WTC11 (cell line): Measurements from ENCODE around the gene PON3. TPM values are rescaled to one million over a fixed set of nuclear protein-coding genes. Genes with fewer than 3 reads are reported as not detected.
A peak's percentile ranks its signal among the peaks of the same experiment; 100 is the strongest.

ENCODE experiments used
- ATAC-seq: fragments of 200-7000 bp; cut with Tn5 transposase; 2 replicates; pipeline ENCODE4 v1.10.0; 2021; ENCODE audit warnings: mild to moderate bottlenecking, moderate library complexity
- CTCF ChIA-PET: fragments of 300-600 bp; sonication (Branson Sonifier 250); formaldehyde crosslinking; loops from one replicate; lab custom pipeline; 2021; ENCODE audit warnings: antibody characterized with exemption; lab: Charles Lee
- POLR2A ChIA-PET: fragments of 350-600 bp; sonication (Branson Sonifier 250); formaldehyde crosslinking; loops from one replicate; lab custom pipeline; 2021; ENCODE audit warnings: antibody characterized with exemption; lab: Charles Lee
- DNase-seq: peaks from one replicate; pipeline ENCODE4 v3.0.0; 2021; ENCODE audit warnings: low spot score
- H3K27ac Mint-ChIP-seq: 2 replicates; pipeline ENCODE4 v1.8.0; 2021; ENCODE audit warnings: mixed read lengths
- H3K27me3 Mint-ChIP-seq: 2 replicates; pipeline ENCODE4 v1.8.0; 2021; ENCODE audit warnings: low read depth, mild to moderate bottlenecking, moderate library complexity, mixed read lengths
- H3K36me3 Mint-ChIP-seq: 2 replicates; pipeline ENCODE4 v1.8.0; 2021; ENCODE audit warnings: mixed read lengths
- H3K4me1 Mint-ChIP-seq: 2 replicates; pipeline ENCODE4 v1.8.0; 2022; ENCODE audit warnings: mixed read lengths
- H3K4me3 Mint-ChIP-seq: 2 replicates; pipeline ENCODE4 v1.8.0; 2021; ENCODE audit warnings: mild to moderate bottlenecking, moderate library complexity, mixed read lengths
- H3K9me3 Mint-ChIP-seq: 2 replicates; pipeline ENCODE4 v1.8.0; 2021; ENCODE audit warnings: mixed read lengths
- CBFB ChIP-seq: sonication (generic); formaldehyde crosslinking; IDR thresholded peaks from 2 replicates; pipeline ENCODE4 v1.8.1; 2022; ENCODE audit warnings: mild to moderate bottlenecking, low read depth, missing genetic modification reagents
- GTF2I ChIP-seq: fragments of 250-450 bp; sonication (Bioruptor Pico); conservative IDR thresholded peaks from 2 replicates; pipeline ENCODE4 v1.4.0; 2021; ENCODE audit warnings: mild to moderate bottlenecking
- JUN ChIP-seq: sonication (generic); formaldehyde crosslinking; IDR thresholded peaks from 2 replicates; pipeline ENCODE4 v1.8.0; 2023; ENCODE audit warnings: mild to moderate bottlenecking, missing genetic modification reagents
- KAT7 ChIP-seq: sonication (generic); formaldehyde crosslinking; IDR thresholded peaks from 2 replicates; pipeline ENCODE4 v1.8.1; 2023; ENCODE audit warnings: missing genetic modification reagents, mild to moderate bottlenecking, borderline replicate concordance
- MXD4 ChIP-seq: fragments of 250-450 bp; sonication (Bioruptor Pico); IDR thresholded peaks from 2 replicates; pipeline ENCODE4 v1.8.0; 2021; ENCODE audit warnings: mild to moderate bottlenecking, moderate library complexity, borderline replicate concordance
- NFE2L1 ChIP-seq: sonication (generic); formaldehyde crosslinking; IDR thresholded peaks from 2 replicates; pipeline ENCODE4 v1.8.1; 2023; ENCODE audit warnings: missing genetic modification reagents
- SMAD3 ChIP-seq: sonication (generic); formaldehyde crosslinking; IDR thresholded peaks from 2 replicates; pipeline ENCODE4 v1.8.0; 2022; ENCODE audit warnings: missing genetic modification reagents, mild to moderate bottlenecking, borderline replicate concordance
- TEAD1 ChIP-seq: sonication (generic); formaldehyde crosslinking; IDR thresholded peaks from 2 replicates; pipeline ENCODE4 v1.8.0; 2022; ENCODE audit warnings: mild to moderate bottlenecking, missing genetic modification reagents
- TP53 ChIP-seq: sonication (generic); formaldehyde crosslinking; IDR thresholded peaks from 2 replicates; pipeline ENCODE4 v1.8.1; 2023; ENCODE audit warnings: mild to moderate bottlenecking, missing genetic modification reagents
- ZNF121 ChIP-seq: sonication (generic); formaldehyde crosslinking; IDR thresholded peaks from 2 replicates; pipeline ENCODE4 v1.8.0; 2023; ENCODE audit warnings: missing genetic modification reagents
- ZNF138 ChIP-seq: sonication (generic); formaldehyde crosslinking; conservative IDR thresholded peaks from 2 replicates; pipeline ENCODE4 v1.8.1; 2022; ENCODE audit warnings: mild to moderate bottlenecking, moderate library complexity, missing genetic modification reagents
- ZNF317 ChIP-seq: sonication (generic); formaldehyde crosslinking; IDR thresholded peaks from 2 replicates; pipeline ENCODE4 v1.8.1; 2023; ENCODE audit warnings: low read depth, mild to moderate bottlenecking, moderate library complexity, missing genetic modification reagents, borderline replicate concordance
- total RNA-seq: library from RNA; stranded (reverse); gene quantifications from 3 replicates; pipeline ENCODE4 v1.2.3, GENCODE V29; 2021
- TF ChIP-seq, protein P1 (sequence below): sonication (generic); formaldehyde crosslinking; IDR thresholded peaks from 2 replicates; pipeline ENCODE4 v1.8.1; 2023; ENCODE audit warnings: mild to moderate bottlenecking, missing genetic modification reagents, moderate library complexity
- TF ChIP-seq, protein P2 (sequence below): sonication (generic); formaldehyde crosslinking; IDR thresholded peaks from 2 replicates; pipeline ENCODE4 v1.8.0; 2022; ENCODE audit warnings: mild to moderate bottlenecking, missing genetic modification reagents
- TF ChIP-seq, protein P3 (sequence below): sonication (generic); formaldehyde crosslinking; IDR thresholded peaks from 2 replicates; pipeline ENCODE4 v1.8.1; 2022; ENCODE audit warnings: mild to moderate bottlenecking, moderate library complexity, missing genetic modification reagents
- TF ChIP-seq, protein P4 (sequence below): fragments of 250-450 bp; sonication (Bioruptor Pico); IDR thresholded peaks from 2 replicates; pipeline ENCODE4 v1.9.0; 2021; ENCODE audit warnings: moderate library complexity, mild to moderate bottlenecking, inconsistent platforms, borderline replicate concordance
- TF ChIP-seq, protein P5 (sequence below): sonication (generic); formaldehyde crosslinking; IDR thresholded peaks from 2 replicates; pipeline ENCODE4 v1.8.1; 2022; ENCODE audit warnings: low read depth, missing genetic modification reagents, borderline replicate concordance
- TF ChIP-seq, protein P6 (sequence below): sonication (generic); formaldehyde crosslinking; IDR thresholded peaks from 2 replicates; pipeline ENCODE4 v1.8.0; 2022; ENCODE audit warnings: mild to moderate bottlenecking, missing genetic modification reagents
- TF ChIP-seq, protein P7 (sequence below): fragments of 250-450 bp; sonication (Bioruptor Pico); IDR thresholded peaks from 2 replicates; pipeline ENCODE4 v1.9.0; 2021; ENCODE audit warnings: mild to moderate bottlenecking

The PON3 gene
- total RNA-seq, 1 experiment from 2014 or later, result 0.42 TPM

DNA sequence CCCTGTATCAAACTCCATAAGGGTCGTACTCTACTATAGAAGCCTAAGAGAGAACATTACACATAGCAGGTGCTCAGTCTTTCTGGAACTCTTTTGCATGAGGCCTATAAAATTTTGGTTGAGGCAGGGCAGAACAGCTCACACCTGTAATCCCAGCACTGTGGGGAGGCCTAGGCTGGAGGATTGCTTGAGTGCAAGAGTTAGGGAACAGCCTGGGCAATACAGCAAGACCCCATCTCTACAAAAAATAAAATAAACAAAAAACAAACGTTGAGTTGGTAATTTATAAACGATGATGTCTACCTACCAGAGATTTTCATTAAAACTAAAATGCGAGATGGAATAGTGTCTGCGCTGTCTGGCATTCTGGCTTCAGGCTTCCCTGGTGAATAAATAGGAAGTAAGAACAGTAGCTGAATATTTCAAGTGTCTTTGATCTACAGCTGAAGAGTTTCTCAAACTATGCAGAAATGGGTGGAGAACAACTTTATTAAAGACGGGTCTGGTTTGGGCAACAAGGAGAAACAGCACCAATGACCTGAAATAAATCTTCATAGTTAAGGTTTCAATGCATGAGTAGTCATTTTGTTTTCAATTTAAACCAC lies 37.9 kb upstream of the PON3 start:
- Mint-ChIP-seq H3K4me3 (peak overlapping the region; percentile 88), H3K27ac (peak overlapping the region; percentile 51), H3K36me3 (peaks cover 5% of the 10 kb centered on the region), H3K27me3 (no peaks in the 10 kb centered on the region)
- no peak for ATAC-seq
- POLR2A ChIA-PET, result interaction anchor here (2.3 kb wide), 1 partner anchor 37 kb away, joined by 6 read pairs; the partner anchor contains the start of gene PON3
- no peak for TF ChIP-seq KAT7 (CRISPR knock-in tag)
- no peak for TF ChIP-seq CBFB (CRISPR knock-in tag)
- peak; percentile 91 for TF ChIP-seq ZNF121 (CRISPR knock-in tag)
- peak; percentile 22; the same call in 1 of the 2 replicates for TF ChIP-seq GTF2I (CRISPR knock-in tag)
- TF ChIP-seq, all 79 proteins: peak for 2
- Mint-ChIP-seq H3K4me1 (peaks cover 7% of the 10 kb centered on the region), H3K9me3 (peaks cover 5% of the 10 kb centered on the region; the same call in 1 of the 2 replicates)
- DNase-seq, result no peak
- CTCF ChIA-PET, result interaction anchor here (2.1 kb wide), 1 partner anchor 38 kb away, joined by 12 read pairs; the partner anchor contains the start of gene PON3

DNA sequence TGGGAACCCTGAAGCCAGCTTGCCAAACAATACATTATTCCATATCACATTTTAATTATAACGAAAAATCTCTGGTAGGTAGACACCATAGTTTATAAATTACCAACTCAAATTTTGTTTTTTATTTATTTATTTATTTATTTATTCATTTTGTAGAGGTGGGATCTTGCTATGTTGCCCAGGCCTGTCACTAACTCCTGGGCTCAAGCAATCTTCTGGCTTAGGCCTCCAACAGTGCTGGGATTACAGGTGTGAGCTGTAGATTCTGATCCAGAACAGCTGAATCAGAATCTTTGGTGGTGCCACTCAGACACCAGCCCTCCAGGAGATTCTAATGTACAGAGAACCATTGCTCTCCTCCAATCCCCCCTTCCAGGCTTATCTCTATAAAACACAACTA lies 37.0 kb upstream of the PON3 start:
- no peaks in the 10 kb centered on the region for H3K27me3 Mint-ChIP-seq
- peaks cover 10% of the 10 kb centered on the region for H3K4me1 Mint-ChIP-seq
- CTCF ChIA-PET, result no interaction called here
- H3K4me3 Mint-ChIP-seq, result no peak overlapping the region
- DNase-seq (no peak), ATAC-seq (no peak)
- peaks cover 5% of the 10 kb centered on the region; the same call in 1 of the 2 replicates for H3K9me3 Mint-ChIP-seq
- peaks cover 5% of the 10 kb centered on the region for H3K36me3 Mint-ChIP-seq
- POLR2A ChIA-PET, result no interaction called here
- no peak overlapping the region for H3K27ac Mint-ChIP-seq
- TF ChIP-seq, protein P1, sequence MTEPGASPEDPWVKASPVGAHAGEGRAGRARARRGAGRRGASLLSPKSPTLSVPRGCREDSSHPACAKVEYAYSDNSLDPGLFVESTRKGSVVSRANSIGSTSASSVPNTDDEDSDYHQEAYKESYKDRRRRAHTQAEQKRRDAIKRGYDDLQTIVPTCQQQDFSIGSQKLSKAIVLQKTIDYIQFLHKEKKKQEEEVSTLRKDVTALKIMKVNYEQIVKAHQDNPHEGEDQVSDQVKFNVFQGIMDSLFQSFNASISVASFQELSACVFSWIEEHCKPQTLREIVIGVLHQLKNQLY (CRISPR knock-in tag), result no peak
- no peak for TF ChIP-seq TEAD1 (CRISPR knock-in tag)
- no peak for TF ChIP-seq KAT7 (CRISPR knock-in tag)

DNA sequence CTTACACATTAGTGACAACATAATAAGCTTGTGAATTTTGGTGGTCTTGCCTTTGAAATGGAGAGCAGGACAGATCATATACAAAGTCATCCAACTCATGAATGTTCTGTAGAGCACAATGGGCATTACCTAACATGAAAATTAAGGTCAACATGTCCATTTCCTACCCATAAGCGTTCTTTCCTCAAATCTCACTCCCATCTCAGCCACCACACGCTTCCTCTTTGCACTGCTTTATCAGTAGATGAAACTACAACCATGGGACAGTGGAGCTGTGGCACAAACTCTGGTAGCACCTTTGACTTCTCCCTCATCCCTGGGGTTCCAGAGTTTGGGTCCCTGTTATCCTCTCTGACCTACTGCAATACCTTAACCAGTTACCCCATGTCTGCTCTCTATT lies 36.4 kb upstream of the PON3 start:
- ChIA-PET CTCF (interaction anchor here (1.0 kb wide), 1 partner anchor 36 kb away, joined by 6 read pairs; the partner anchor contains the start of gene PON3), POLR2A (no interaction called here)
- no peaks in the 10 kb centered on the region for H3K27me3 Mint-ChIP-seq
- H3K4me3 Mint-ChIP-seq, result no peak overlapping the region
- DNase-seq (no peak), ATAC-seq (no peak)
- TF ChIP-seq JUN (CRISPR knock-in tag), result no peak
- TF ChIP-seq, protein P2, sequence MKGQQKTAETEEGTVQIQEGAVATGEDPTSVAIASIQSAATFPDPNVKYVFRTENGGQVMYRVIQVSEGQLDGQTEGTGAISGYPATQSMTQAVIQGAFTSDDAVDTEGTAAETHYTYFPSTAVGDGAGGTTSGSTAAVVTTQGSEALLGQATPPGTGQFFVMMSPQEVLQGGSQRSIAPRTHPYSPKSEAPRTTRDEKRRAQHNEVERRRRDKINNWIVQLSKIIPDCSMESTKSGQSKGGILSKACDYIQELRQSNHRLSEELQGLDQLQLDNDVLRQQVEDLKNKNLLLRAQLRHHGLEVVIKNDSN (CRISPR knock-in tag), result no peak
- no peak for TF ChIP-seq NFE2L1
- TF ChIP-seq, protein P3, sequence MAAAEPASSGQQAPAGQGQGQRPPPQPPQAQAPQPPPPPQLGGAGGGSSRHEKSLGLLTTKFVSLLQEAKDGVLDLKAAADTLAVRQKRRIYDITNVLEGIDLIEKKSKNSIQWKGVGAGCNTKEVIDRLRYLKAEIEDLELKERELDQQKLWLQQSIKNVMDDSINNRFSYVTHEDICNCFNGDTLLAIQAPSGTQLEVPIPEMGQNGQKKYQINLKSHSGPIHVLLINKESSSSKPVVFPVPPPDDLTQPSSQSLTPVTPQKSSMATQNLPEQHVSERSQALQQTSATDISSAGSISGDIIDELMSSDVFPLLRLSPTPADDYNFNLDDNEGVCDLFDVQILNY (CRISPR knock-in tag), result no peak
- TF ChIP-seq, protein P4, sequence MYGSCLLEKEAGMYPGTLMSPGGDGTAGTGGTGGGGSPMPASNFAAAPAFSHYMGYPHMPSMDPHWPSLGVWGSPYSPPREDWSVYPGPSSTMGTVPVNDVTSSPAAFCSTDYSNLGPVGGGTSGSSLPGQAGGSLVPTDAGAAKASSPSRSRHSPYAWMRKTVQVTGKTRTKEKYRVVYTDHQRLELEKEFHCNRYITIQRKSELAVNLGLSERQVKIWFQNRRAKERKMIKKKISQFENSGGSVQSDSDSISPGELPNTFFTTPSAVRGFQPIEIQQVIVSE (CRISPR knock-in tag), result no peak
- TF ChIP-seq, protein P5, sequence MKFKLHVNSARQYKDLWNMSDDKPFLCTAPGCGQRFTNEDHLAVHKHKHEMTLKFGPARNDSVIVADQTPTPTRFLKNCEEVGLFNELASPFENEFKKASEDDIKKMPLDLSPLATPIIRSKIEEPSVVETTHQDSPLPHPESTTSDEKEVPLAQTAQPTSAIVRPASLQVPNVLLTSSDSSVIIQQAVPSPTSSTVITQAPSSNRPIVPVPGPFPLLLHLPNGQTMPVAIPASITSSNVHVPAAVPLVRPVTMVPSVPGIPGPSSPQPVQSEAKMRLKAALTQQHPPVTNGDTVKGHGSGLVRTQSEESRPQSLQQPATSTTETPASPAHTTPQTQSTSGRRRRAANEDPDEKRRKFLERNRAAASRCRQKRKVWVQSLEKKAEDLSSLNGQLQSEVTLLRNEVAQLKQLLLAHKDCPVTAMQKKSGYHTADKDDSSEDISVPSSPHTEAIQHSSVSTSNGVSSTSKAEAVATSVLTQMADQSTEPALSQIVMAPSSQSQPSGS (CRISPR knock-in tag), result no peak
- TF ChIP-seq ZNF317 (CRISPR knock-in tag), result no peak
- TF ChIP-seq MXD4 (CRISPR knock-in tag), result no peak
- TF ChIP-seq ZNF138 (CRISPR knock-in tag), result no peak
- TF ChIP-seq, protein P6, sequence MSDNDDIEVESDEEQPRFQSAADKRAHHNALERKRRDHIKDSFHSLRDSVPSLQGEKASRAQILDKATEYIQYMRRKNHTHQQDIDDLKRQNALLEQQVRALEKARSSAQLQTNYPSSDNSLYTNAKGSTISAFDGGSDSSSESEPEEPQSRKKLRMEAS (CRISPR knock-in tag), result no peak
- no peak for TF ChIP-seq KAT7 (CRISPR knock-in tag)
- TF ChIP-seq, protein P7, sequence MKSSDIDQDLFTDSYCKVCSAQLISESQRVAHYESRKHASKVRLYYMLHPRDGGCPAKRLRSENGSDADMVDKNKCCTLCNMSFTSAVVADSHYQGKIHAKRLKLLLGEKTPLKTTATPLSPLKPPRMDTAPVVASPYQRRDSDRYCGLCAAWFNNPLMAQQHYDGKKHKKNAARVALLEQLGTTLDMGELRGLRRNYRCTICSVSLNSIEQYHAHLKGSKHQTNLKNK, result no peak
- TF ChIP-seq SMAD3, result no peak
- no peak for TF ChIP-seq TP53 (CRISPR knock-in tag)
- peaks cover 5% of the 10 kb centered on the region for H3K36me3 Mint-ChIP-seq
- peaks cover 5% of the 10 kb centered on the region; the same call in 1 of the 2 replicates for H3K9me3 Mint-ChIP-seq
- H3K4me1 Mint-ChIP-seq, result peaks cover 14% of the 10 kb centered on the region
- H3K27ac Mint-ChIP-seq, result no peak overlapping the region
